ENCODE data around the gene TECPR2.

Gene TECPR2

GRCh38 chr14:102387086-102387485 lies 24.3 kb downstream of the TECPR2 start:
- DNase-seq, result no peak

DNA sequence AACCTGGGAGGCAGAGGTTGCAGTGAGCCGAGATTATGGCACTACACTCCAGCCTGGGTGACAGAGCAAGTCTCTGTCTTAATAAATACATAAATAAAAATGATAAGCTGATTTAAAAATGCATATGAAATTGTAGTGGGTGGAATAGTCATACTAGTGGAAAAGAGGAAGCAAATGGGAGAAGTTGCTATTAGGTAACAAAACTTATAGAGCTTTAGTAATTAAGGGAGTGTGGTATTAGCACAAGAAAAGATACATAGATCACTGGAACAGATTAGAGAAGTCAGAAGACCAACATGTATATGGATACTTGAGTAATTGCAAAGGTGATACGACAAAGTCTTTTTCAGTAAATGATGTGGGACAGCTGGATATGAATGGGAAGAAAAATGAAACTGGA lies 26.5 kb downstream of the TECPR2 start:
- no peak for DNase-seq

DNA sequence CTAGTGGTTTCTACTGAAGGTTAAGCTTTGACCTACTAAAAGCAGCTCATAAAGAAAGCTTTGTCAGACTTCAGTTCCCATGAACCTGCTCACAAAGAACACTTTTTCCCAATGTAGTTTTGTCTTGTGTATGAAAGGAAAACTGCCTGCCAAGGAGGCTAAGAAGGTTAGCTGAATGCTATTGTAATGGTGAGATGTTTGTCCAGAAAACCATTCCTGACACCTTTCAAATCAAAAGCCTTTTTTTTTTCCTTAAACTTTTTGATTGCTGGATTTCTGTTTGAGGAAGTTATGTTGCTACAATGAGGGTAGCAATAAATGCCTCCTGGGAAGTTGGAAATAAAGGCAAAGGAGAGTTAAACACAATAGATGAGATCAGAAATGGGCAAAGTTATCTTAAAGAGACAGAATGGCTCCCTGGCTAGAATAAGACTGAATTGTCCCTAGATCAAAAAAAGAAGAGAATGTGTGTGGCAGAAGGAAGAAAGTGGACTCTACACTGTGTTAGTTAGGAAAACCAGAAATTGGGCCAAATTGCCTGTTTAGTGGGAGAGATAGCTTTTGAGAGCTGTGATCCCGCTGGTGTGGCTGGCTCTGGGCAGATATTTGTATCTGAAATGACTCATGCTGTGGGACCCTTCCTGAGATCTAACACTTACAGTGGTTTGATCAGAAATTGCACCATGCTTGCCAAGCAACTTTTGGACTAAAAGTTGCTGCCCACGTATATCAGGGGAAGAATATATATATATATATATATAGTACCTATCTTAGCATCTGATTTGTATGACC lies 27.5 kb downstream of the TECPR2 start:
- DNase-seq, result no peak

- DNase-seq, result no peak
Observed at GRCh38 chr14:102392506-102392905, 29.8 kb downstream of the TECPR2 start.

GRCh38 chr14:102394717-102395375 lies 32.1 kb downstream of the TECPR2 start:
- peak; percentile 5 for DNase-seq

- DNase-seq, result no peak
Observed at GRCh38 chr14:102396521-102396920, 33.8 kb downstream of the TECPR2 start.

DNA sequence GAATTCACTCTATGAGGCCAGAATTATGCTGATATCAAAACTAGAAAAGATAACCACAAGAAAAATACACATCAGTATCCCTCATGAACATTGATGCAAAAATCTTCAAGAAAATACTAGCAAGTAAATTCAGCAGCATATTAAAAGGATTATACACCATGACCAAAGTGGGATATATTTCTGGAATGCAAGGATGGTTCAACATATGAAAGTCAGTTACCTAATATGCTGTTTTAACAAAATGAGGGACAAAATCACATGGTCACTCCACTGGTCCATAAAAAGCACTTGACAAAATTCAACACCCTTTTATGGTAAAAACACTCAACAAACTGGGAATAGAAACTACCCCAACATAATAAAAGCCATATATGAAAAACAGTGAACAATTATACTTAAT lies 40.3 kb downstream of the TECPR2 start:
- DNase-seq, result no peak

- DNase-seq, result no peak
Observed at GRCh38 chr14:102407258-102407657, 44.5 kb downstream of the TECPR2 start.

DNA sequence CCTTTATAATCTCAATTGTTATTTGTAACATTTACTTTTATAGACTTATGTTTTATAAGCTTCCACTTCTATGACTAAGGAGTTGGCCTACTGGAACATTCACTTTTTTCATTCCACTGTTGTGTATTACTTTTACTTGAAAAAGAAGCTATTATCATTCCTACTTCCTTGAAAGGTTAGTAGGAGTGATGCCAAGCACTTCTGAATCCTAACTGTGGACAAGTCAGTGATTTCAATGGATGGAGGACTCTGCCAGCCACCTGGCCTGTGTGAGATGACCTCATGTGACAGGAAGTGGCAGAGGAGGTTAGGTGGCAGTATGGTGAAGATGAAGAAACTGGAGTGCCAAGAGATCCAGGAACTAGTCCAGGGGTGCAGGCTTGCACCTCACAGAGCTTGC lies 46.0 kb downstream of the TECPR2 start:
- no peak for DNase-seq

GRCh38 chr14:102415671-102416070 lies 52.9 kb downstream of the TECPR2 start:
- no peak for DNase-seq

DNA sequence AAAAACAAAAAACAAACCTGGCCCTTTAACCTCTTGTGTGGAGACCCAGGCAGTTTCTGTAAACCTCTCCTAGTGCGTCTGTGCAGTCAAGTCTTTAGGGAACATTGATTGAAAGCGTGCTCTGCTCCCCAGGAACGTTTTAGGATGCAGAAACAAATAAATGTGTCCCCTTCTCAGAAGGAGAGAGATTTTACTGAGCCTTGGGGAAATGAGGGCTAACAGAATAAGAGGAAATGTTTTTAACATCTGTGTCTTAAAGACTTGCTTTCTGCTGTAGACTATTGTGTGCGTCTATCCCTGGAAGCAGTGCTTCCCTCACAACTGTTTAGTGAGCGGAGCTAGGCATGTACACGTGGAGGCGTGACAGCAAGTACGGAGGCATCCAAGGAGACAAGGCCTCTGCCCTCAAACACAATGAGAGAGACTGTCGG lies 54.3 kb downstream of the TECPR2 start:
- DNase-seq, result no peak

GRCh38 chr14:102417646-102418045 lies 54.9 kb downstream of the TECPR2 start:
- DNase-seq, result no peak

GRCh38 chr14:102418169-102418852 lies 55.6 kb downstream of the TECPR2 start:
- DNase-seq, result no peak

- DNase-seq, result no peak
Observed at GRCh38 chr14:102418853-102419240, 56.1 kb downstream of the TECPR2 start.

DNA sequence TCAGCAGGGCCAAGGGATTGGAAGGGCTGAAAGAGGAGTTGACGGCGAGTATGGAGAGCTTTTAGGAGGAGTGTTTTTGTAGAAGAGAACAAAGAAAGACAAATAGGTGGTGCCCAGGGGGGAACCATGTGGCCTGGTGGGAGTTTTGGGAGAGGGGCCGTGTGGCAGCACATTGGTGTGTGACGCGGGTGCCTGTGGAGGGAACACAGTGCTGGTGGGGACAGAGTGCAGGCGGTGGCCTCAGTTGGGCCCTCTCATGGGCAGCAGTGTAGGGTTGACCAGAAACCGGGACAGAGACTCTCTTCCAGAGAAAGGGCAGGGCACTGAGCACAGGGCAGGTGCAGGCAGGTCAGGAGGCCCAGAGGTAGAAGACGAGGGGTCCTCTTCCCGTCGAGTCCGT lies 56.5 kb downstream of the TECPR2 start:
- DNase-seq, result no peak

GRCh38 chr14:102419716-102420115 lies 57.0 kb downstream of the TECPR2 start:
- DNase-seq, result no peak

GRCh38 chr14:102421411-102422057 lies 58.8 kb downstream of the TECPR2 start:
- DNase-seq, result no peak

GRCh38 chr14:102424520-102424919 lies 61.8 kb downstream of the TECPR2 start:
- DNase-seq, result no peak

DNA sequence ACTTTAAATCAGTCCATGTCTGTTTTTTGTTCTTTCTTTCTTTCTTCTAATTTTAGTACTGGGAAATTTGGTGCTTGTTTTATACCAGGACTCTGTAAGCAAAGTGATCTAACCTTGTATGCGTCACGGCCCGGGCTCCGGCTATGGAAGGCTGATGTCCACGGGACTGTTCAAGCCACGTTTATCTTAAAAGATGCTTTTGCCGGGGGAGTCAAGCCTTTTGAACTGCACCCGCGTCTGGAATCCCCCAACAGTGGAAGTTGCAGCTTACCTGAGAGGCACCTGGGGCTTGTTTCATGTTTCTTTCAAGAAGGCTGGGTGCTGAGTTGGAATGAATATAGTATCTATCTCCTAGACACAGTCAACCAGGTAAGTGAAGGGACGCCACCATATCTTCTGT lies 62.2 kb downstream of the TECPR2 start:
- DNase-seq, result no peak

DNA sequence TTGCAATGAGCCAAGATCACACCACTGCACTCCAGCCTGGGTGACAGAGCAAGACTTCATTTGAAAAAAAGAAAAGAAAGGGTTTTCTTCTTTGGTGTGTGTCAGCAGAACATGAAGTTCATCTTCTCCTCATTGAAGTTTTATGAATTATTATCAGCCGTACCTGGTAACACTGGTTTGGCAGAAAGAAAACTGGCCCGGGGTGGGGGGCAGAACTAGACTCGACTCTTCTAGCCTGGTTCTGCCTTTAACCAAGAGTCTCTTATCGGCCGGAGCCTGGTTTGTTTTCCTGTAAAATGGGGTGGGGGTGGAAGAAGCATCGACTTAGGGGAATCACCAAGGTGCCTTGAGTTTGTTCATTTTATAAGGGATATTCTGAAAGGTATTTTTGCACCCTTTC lies 64.1 kb downstream of the TECPR2 start:
- DNase-seq, result no peak

- DNase-seq, result no peak
Observed at GRCh38 chr14:102427642-102428041, 64.9 kb downstream of the TECPR2 start.

GRCh38 chr14:102430212-102430908 lies 67.6 kb downstream of the TECPR2 start:
- DNase-seq, result no peak

- no peak for DNase-seq
Observed at GRCh38 chr14:102431751-102432150, 69.0 kb downstream of the TECPR2 start.
